Right lobe of liver (tissue), 4 donors: ENCODE data around the gene CHRNG.

Experiments
- CTCF ChIP-seq, 4 donors: fragments of 200-600 bp in 3 of 4; fragments of 450-650 bp in 1 of 4; IDR thresholded peaks; one replicate each; pipeline versions ENCODE4 v1.5.1 to v1.8.0; 2016 to 2022; ENCODE audit warnings: antibody characterized with exemption in 4 of 4, mild to moderate bottlenecking in 2 of 4
- POLR2A ChIP-seq: fragments of 450-650 bp; IDR thresholded peaks from one replicate; pipeline ENCODE4 v1.6.1; 2017; ENCODE audit warnings: antibody characterized with exemption, mild to moderate bottlenecking
- donor health status: DM: no; HTN: no; CAD: no.
- donor health status: DM: no; HTN: no; CAD: no.
- donor health status: DM: no; HTN: yes; CAD: no.

GRCh38 chr2:232504438-232504837, 35.1 kb upstream of the CHRNG start:
- TF ChIP-seq CTCF (IDR thresholded peaks at IDR 0.05): no peak
- no peak for TF ChIP-seq POLR2A
